Small intestine (tissue), 7 donors: ENCODE results near the gene SCG5. TPM values are rescaled to one million over a fixed set of nuclear protein-coding genes. Genes with fewer than 3 reads are reported as not detected.
A peak's percentile ranks its signal among the peaks of the same experiment; 100 is the strongest.

Experiments used
- DNase-seq, 2 donors: peaks; one replicate each; pipeline versions ENCODE4 v3.0.0 to v3.0.0-alpha.2; 2013
- FAIRE-seq: peaks from 2 replicates; lab custom pipeline; 2012; peaks lifted over from hg19 to GRCh38; lab: Jason Lieb, UNC
- H3K27ac ChIP-seq, 3 donors: one replicate each; pipeline ENCODE4 v1.5.1; 2013; ENCODE audit warnings: low read length in 2 of 3, mild to moderate bottlenecking in 2 of 3, control low read depth in 1 of 3, inconsistent platforms in 1 of 3, low read depth in 1 of 3, moderate library complexity in 1 of 3
- H3K27me3 ChIP-seq, 3 donors: one replicate each; pipeline ENCODE4 v1.6.1; 2013; ENCODE audit warnings: low read length in 3 of 3, inconsistent platforms in 1 of 3; ENCODE audit not compliant: control insufficient read depth in 3 of 3, insufficient read depth in 3 of 3
- H3K36me3 ChIP-seq, 3 donors: one replicate each; pipeline ENCODE4 v1.6.1; 2013; ENCODE audit warnings: low read length in 3 of 3, inconsistent platforms in 1 of 3, low read depth in 1 of 3, mild to moderate bottlenecking in 1 of 3, moderate library complexity in 1 of 3; ENCODE audit not compliant: control insufficient read depth in 3 of 3, insufficient read depth in 2 of 3
- H3K4me1 ChIP-seq, 3 donors: one replicate each; pipeline ENCODE4 v1.6.1; 2013; ENCODE audit warnings: low read length in 2 of 3, inconsistent platforms in 1 of 3, low read depth in 1 of 3, mild to moderate bottlenecking in 1 of 3, moderate library complexity in 1 of 3; ENCODE audit not compliant: control insufficient read depth in 3 of 3, insufficient read depth in 2 of 3
- H3K4me3 ChIP-seq, 3 donors: one replicate each; pipeline ENCODE4 v1.5.1; 2013; ENCODE audit warnings: low read length in 3 of 3, control low read depth in 1 of 3, inconsistent platforms in 1 of 3, low read depth in 1 of 3, mild to moderate bottlenecking in 1 of 3, moderate library complexity in 1 of 3
- H3K9me3 ChIP-seq, 2 donors: one replicate each; pipeline ENCODE4 v1.6.1; 2013; ENCODE audit warnings: low read depth in 1 of 2, low read length in 1 of 2; ENCODE audit not compliant: control insufficient read depth in 2 of 2, insufficient read depth in 1 of 2
- WGBS, 3 donors: extraction: QIAGEN DNeasy Blood & Tissue Kit; methylation state at CpG; one replicate each; pipeline ENCODE4 v1.1.7; 2013; 5-methylcytosine and 5-hydroxymethylcytosine counted together
- polyA plus RNA-seq, 4 donors: library from polyadenylated mRNA; stranded (reverse) in 3 of 4; unstranded in 1 of 4; fragments of 200-250 nt in 3 of 4; fragments of 120-200 nt in 1 of 4; gene quantifications; one replicate each; pipeline versions ENCODE4 v1.2.1 to v1.2.3, GENCODE V29; 2013
- donor health status: healthy with polysubstance abuse.
- donor health status: control.
- donor health status: control.
- donor health status: Bipolar disorder and iron deficiency.
- donor health status: healthy.

The SCG5 gene
- polyA plus RNA-seq, 4 donors, result 1.9 to 13.3 (median 6.3) TPM

DNA sequence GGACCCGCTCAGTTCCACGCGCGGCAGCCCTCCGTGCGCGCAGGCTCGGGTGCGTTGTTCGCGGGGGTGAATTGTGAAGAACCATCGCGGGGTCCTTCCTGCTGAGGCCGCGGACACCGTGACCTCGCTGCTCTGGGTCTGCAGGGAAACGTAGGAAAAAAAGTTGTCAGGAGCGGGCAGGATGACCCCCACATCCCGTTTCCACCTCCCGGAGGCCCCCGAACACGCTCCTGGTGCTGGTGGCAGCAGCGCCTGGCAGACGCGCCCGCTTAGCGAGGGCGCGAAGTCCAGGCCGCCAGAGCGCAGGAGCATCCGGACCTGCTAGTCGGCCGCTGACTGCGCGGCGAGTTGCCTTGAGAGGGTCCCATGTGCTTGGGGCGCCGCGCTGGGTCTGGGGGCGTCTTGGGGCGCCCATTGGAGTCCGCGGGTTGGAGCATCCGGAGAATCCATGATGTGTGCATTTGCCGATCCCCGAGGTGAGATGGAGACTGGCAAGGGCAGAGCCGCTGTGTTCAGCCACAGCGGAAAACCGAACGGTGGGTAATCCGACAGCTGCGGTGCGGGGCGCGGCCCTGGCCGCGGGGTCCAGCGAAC is 76.8 kb downstream of the SCG5 start:
- no peak for FAIRE-seq
- DNase-seq, result peak in 1 of 2 donors; percentile 42
- peaks cover 14 to 69% (median 33%) of the 10 kb centered on the region in 3 donors for H3K27me3 ChIP-seq

DNA sequence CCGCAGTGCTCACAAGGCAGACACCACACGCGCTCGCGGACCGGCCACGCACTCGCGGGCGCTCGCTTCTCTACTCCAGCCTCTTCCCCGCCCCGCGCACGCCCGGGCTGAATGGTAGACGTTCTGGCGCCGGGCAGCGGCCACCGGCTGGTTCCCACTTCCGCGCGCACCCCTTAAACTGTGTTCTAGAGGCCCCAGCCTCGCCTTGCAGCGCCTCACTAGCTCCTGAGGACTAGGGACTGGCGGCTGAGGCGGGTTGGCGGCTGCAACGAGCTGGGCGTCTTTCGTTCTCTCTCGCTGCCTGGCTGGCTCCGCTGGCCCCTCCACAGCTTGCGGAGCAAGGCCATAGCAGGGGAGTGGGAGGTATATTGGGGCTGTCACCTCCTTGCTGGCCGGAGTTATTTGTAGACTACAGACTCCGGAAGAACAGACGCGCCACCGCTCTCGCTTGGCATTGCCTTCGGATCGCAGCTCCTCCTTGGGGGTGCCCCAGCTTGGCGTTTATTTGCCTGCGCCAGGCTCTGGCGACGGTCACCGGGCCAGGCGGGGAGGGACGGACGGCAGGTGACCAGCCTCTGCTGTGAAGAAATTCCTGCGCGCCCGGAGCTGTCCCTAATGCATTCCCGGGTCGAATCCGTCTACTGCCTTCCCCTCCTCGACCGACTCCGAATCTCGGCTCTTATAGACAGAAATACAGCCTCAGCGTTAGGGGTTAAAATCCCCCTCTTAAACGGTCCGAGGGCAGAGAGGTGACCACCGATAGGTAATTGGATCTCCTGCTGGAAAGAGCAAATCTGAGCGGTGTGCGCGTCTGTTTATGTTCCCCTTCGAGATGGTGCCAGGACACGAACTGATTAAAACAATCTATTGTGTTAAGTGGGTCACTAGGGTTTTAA is 77.6 kb downstream of the SCG5 start:
- Histone ChIP-seq H3K36me3 (no peaks in the 10 kb centered on the region), H3K27ac (peak overlapping the region in 1 of 3 donors; percentile 54), H3K27me3 (peaks cover 14 to 66% (median 33%) of the 10 kb centered on the region in 3 donors), H3K4me3 (peak overlapping the region; percentile 13 to 36 (median 36)), H3K4me1 (peaks cover 0 to 6% (median 3%) of the 10 kb centered on the region in 3 donors), H3K9me3 (no peaks in the 10 kb centered on the region)
- DNase-seq (peak in 1 of 2 donors; percentile 34), FAIRE-seq (no peak)
- whole genome bisulfite sequencing, 3 donors, result 2 to 4% (median 2%) methylated on average over 58 to 70 of the region's 70 CpGs

More for the DNA sequence above, 76.8 kb downstream of the SCG5 start:
- Histone ChIP-seq H3K4me1 (peaks cover 0 to 6% (median 3%) of the 10 kb centered on the region in 3 donors), H3K36me3 (no peaks in the 10 kb centered on the region), H3K4me3 (peak overlapping the region; percentile 13 to 36 (median 36)), H3K9me3 (no peaks in the 10 kb centered on the region), H3K27ac (peak overlapping the region in 1 of 3 donors; percentile 54)
- 1 to 3% (median 2%) methylated on average over 39 to 60 of the region's 60 CpGs for WGBS, 3 donors

DNA sequence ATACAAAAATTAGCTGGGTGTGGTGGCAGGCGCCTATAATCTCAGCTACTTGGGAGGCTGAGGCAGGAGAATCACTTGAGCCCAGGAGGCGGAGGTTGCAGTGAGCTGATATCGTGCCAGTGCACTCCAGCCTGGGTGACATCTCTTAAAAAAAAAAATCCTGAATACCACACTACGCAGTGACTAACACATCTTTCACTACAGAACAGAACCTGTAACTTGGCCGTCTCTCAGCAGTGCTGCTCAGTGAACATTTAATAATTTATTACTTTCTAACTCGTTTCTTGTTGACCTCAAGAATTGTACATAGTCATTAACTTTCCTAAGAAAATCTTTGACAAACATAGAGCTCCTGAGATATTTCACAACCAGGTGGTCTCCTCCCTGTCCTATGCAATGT is 80.1 kb downstream of the SCG5 start:
- no peaks in the 10 kb centered on the region for H3K9me3 ChIP-seq
- H3K27me3 ChIP-seq, result peaks cover 14 to 52% (median 30%) of the 10 kb centered on the region in 3 donors
- DNase-seq (no peak), FAIRE-seq (no peak)
- H3K36me3 ChIP-seq, result no peaks in the 10 kb centered on the region
- H3K4me3 ChIP-seq, result no peak overlapping the region
- H3K4me1 ChIP-seq, result peaks cover 0 to 6% (median 3%) of the 10 kb centered on the region in 3 donors
- H3K27ac ChIP-seq, result no peak overlapping the region
- 80 to 82% (median 81%) methylated on average over 6 of the region's 6 CpGs for WGBS, 3 donors

DNA sequence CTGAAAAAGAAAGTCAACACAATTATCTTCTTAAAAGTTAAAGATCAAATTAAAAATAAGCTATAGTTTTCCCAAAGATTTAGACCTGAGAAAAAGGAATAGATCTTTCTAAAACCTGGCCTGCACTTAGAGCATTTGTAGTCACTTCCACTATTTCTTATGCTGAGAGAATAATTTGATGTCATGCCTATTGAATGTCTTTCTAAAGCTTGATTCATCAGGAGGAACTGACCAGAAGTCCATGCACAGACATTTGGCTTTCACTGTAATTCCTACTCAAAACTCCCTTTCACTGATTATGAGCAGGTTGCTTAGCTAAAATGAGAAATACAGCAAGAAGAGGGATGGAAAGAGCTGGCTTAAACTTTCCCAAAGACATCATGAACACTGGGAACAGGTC is 80.6 kb downstream of the SCG5 start:
- FAIRE-seq (no peak), DNase-seq (no peak)
- Histone ChIP-seq H3K4me3 (no peak overlapping the region), H3K27ac (no peak overlapping the region), H3K9me3 (no peaks in the 10 kb centered on the region), H3K36me3 (no peaks in the 10 kb centered on the region), H3K27me3 (peaks cover 13 to 47% (median 29%) of the 10 kb centered on the region in 3 donors), H3K4me1 (peaks cover 0 to 6% (median 3%) of the 10 kb centered on the region in 3 donors)

DNA sequence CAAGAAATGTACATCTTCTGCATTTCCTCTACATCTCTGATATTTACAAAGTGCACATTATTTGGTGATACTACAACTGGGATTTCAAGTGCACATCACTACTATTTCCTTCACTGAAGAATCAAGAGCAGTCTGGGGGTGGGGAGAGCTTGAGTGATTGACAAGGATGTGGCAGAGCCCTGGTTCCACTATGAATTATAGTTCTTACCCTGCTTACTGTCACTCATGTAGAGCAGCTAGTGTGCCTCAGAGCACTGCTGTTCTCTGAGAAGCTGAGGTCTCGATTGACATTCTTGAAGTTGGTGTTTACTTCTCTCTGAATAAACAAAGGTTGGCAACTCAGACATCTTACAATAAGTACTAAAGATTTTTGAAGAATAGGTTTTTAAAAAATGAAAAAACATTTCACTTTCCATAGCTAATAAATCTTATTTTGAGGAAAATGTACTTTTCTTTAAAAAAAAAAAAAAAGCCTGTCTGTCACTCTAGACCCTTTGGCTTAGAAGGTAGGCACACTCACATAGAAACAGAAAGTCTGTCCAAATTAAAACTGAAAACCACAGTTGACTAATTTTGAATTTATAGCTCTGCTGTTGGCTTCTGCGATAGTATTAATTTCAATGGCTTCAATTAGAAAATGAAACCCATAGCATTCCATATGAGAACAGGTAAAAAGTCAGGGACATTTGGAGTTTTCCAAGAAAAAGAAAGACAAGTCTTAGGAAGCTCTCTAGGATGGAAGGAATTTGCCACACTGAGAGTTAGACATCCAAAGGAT is 81.8 kb downstream of the SCG5 start:
- DNase-seq (no peak), FAIRE-seq (no peak)
- Histone ChIP-seq H3K4me1 (peaks cover 0 to 2% (median 0%) of the 10 kb centered on the region in 3 donors), H3K36me3 (no peaks in the 10 kb centered on the region), H3K4me3 (no peak overlapping the region), H3K27ac (no peak overlapping the region), H3K27me3 (peaks cover 1 to 38% (median 20%) of the 10 kb centered on the region in 3 donors), H3K9me3 (no peaks in the 10 kb centered on the region)
- WGBS, 3 donors, result 25 to 56% (median 53%) methylated on average over 2 of the region's 2 CpGs

DNA sequence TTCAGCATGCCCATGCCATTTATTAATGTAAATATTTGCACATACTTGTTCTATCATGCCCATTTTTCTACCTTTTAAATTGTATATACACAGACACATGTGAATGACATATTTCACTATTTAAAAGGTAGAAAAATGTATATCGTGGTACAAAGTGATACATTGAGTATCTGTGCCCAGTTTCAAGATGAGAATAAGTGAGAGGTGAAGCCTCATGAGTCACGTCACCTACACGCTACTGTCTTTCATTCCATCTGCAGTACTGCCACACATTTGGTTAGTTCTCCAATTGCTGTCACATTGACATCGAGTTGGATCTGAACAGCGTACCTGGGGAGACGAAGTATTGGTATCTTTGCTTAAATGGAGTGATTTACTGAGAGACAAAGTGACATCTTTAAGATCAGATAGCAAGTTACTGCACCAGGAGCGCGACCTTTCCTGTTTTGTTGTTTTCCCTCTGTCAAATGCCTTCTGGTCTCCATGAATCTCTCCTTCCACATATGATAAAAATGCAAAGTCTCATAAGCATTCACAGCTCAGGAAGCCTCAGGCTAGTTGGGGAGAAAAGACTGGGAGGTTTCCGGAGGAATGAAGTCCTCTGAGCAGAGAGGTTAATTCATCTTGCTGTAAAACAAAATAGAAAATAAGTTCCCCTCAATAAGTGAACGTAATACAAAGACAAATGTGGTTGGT is 88.3 kb downstream of the SCG5 start:
- 79 to 87% (median 84%) methylated on average over 10 of the region's 10 CpGs for WGBS, 3 donors
- peaks cover 0 to 4% (median 0%) of the 10 kb centered on the region in 3 donors for H3K36me3 ChIP-seq
- no peak overlapping the region for H3K27ac ChIP-seq
- FAIRE-seq (no peak), DNase-seq (no peak)
- H3K27me3 ChIP-seq, result peaks cover 0 to 13% (median 4%) of the 10 kb centered on the region in 3 donors
- no peak overlapping the region for H3K4me3 ChIP-seq
- H3K4me1 ChIP-seq, result no peaks in the 10 kb centered on the region
- no peaks in the 10 kb centered on the region for H3K9me3 ChIP-seq

DNA sequence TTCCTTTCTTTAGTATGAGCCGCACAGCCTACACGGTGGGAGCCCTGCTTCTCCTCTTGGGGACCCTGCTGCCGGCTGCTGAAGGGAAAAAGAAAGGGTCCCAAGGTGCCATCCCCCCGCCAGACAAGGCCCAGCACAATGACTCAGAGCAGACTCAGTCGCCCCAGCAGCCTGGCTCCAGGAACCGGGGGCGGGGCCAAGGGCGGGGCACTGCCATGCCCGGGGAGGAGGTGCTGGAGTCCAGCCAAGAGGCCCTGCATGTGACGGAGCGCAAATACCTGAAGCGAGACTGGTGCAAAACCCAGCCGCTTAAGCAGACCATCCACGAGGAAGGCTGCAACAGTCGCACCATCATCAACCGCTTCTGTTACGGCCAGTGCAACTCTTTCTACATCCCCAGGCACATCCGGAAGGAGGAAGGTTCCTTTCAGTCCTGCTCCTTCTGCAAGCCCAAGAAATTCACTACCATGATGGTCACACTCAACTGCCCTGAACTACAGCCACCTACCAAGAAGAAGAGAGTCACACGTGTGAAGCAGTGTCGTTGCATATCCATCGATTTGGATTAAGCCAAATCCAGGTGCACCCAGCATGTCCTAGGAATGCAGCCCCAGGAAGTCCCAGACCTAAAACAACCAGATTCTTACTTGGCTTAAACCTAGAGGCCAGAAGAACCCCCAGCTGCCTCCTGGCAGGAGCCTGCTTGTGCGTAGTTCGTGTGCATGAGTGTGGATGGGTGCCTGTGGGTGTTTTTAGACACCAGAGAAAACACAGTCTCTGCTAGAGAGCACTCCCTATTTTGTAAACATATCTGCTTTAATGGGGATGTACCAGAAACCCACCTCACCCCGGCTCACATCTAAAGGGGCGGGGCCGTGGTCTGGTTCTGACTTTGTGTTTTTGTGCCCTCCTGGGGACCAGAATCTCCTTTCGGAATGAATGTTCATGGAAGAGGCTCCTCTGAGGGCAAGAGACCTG is 89.5 kb downstream of the SCG5 start:
- no peaks in the 10 kb centered on the region for H3K4me1 ChIP-seq
- FAIRE-seq (no peak), DNase-seq (peak; percentile 84 to 88)
- H3K9me3 ChIP-seq, result no peaks in the 10 kb centered on the region
- 36 to 52% (median 47%) methylated on average over 25 to 27 of the region's 27 CpGs for WGBS, 3 donors
- no peak overlapping the region for H3K4me3 ChIP-seq
- H3K27ac ChIP-seq, result no peak overlapping the region
- peaks cover 0 to 4% (median 0%) of the 10 kb centered on the region in 3 donors for H3K36me3 ChIP-seq
- peaks cover 0 to 15% (median 4%) of the 10 kb centered on the region in 3 donors for H3K27me3 ChIP-seq
